Common myeloid progenitor, CD34-positive (primary cell): ENCODE results near the gene HSPA4. TPM values are rescaled to one million over a fixed set of nuclear protein-coding genes. Genes with fewer than 3 reads are reported as not detected.
A peak's percentile ranks its signal among the peaks of the same experiment; 100 is the strongest.
"Not testable (repeated sequence)": the region's sequence is repeated elsewhere in the genome, so short reads cannot be mapped to it uniquely, and the experiment has no call there.

ENCODE experiments used
- CTCF ChIA-PET: fragments of 350-600 bp; sonication (Branson Sonifier 250); formaldehyde crosslinking; loops from one replicate; lab custom pipeline; 2021; ENCODE audit warnings: antibody characterized with exemption; lab: Charles Lee
- POLR2A ChIA-PET: fragments of 350-600 bp; sonication (Branson Sonifier 250); formaldehyde crosslinking; loops from one replicate; lab custom pipeline; 2021; ENCODE audit warnings: antibody characterized with exemption; lab: Charles Lee
- DNase-seq, 3 donors: peaks; one replicate each; pipeline versions ENCODE4 v3.0.0 to v3.0.0-alpha.2; 2013
- H3K27ac ChIP-seq, 2 experiments: 1 replicate in 1 of 2; 2 replicates in 1 of 2; pipeline ENCODE4 v1.7.0; 2013; ENCODE audit warnings: inconsistent platforms in 2 of 2, low read length in 2 of 2, mild to moderate bottlenecking in 2 of 2, low read depth in 1 of 2, moderate library complexity in 1 of 2; ENCODE audit not compliant: severe bottlenecking in 2 of 2, insufficient read depth in 1 of 2, poor library complexity in 1 of 2
- H3K27me3 ChIP-seq, 5 experiments: replicated peaks in 2 of 5; 1 replicate in 3 of 5; 2 replicates in 2 of 5; pipeline versions ENCODE4 v1.6.1 to v1.7.0; 2013; ENCODE audit warnings: low read length in 4 of 5, mild to moderate bottlenecking in 2 of 5, moderate library complexity in 2 of 5, inconsistent platforms in 1 of 5; ENCODE audit not compliant: insufficient read depth in 5 of 5, control insufficient read depth in 4 of 5
- H3K36me3 ChIP-seq, 4 experiments: 1 replicate in 2 of 4; 2 replicates in 2 of 4; pipeline versions ENCODE4 v1.6.1 to v1.7.0; 2013; ENCODE audit warnings: low read length in 3 of 4, control low read depth in 1 of 4, mild to moderate bottlenecking in 1 of 4; ENCODE audit not compliant: control insufficient read depth in 4 of 4, insufficient read depth in 4 of 4
- H3K4me1 ChIP-seq, 4 experiments: 1 replicate in 3 of 4; 2 replicates in 1 of 4; pipeline versions ENCODE4 v1.6.1 to v1.7.1; 2013; ENCODE audit warnings: low read length in 3 of 4, mild to moderate bottlenecking in 3 of 4, control low read depth in 1 of 4, inconsistent platforms in 1 of 4, moderate library complexity in 1 of 4; ENCODE audit not compliant: control insufficient read depth in 4 of 4, insufficient read depth in 4 of 4; ENCODE audit errors: control extremely low read depth in 1 of 4
- H3K4me3 ChIP-seq, 7 experiments: 1 replicate in 4 of 7; 2 replicates in 3 of 7; pipeline versions ENCODE4 v1.5.1 to v1.7.0; 2013; ENCODE audit warnings: mild to moderate bottlenecking in 7 of 7, low read length in 6 of 7, moderate library complexity in 6 of 7, inconsistent platforms in 2 of 7, low read depth in 2 of 7, control low read depth in 1 of 7; ENCODE audit not compliant: insufficient read depth in 4 of 7, control insufficient read depth in 1 of 7; ENCODE audit errors: extremely low read depth in 1 of 7
- H3K9me3 ChIP-seq, 5 experiments: 1 replicate in 4 of 5; 2 replicates in 1 of 5; pipeline versions ENCODE4 v1.6.1 to v1.7.1; 2013; ENCODE audit warnings: low read length in 4 of 5, mild to moderate bottlenecking in 2 of 5, inconsistent platforms in 1 of 5, low read depth in 1 of 5, moderate library complexity in 1 of 5; ENCODE audit not compliant: control insufficient read depth in 4 of 5, insufficient read depth in 2 of 5; ENCODE audit errors: control extremely low read depth in 1 of 5
- WGBS: methylation state at CpG from one replicate; pipeline ENCODE4 v1.1.5; 2013; ENCODE audit not compliant: insufficient coverage; 5-methylcytosine and 5-hydroxymethylcytosine counted together
- polyA plus RNA-seq: library from polyadenylated mRNA; unstranded; fragments of 120-200 nt; gene quantifications from one replicate; pipeline ENCODE4 v1.2.1, GENCODE V29; 2013

HSPA4 gene
- 49.1 TPM for polyA plus RNA-seq

DNA sequence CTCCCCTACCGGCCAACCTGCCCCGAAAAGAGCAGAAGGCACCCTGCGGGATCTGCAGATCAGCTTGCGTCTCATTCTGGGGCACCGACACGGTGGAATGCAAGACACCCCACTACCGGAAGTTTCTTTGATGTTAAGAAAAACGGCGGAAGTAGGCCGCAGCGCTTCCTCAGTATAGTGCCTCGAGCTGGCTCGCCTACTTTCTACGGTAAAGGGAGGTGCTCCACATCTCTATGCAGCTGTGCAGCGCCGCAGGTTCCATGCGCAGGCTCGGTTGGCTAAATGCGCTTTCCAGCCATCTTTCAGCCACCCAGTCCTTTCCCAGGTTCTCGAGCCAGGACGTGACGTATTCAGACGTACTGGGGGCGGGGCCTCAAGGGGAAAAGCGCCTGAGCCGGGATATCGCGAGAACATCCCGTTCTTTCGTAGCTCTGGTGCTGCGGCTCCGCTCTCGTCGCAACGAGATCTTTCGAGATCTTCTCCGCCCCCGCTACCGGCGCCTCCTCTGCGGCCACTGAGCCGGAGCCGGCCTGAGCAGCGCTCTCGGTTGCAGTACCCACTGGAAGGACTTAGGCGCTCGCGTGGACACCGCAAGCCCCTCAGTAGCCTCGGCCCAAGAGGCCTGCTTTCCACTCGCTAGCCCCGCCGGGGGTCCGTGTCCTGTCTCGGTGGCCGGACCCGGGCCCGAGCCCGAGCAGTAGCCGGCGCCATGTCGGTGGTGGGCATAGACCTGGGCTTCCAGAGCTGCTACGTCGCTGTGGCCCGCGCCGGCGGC is at the start of gene HSPA4:
Gene HSPA4 (plus strand): TSS at position 472 of the 775 bp plus-strand sequence. CDS start 238 bp downstream, at position 710.
- 0% methylated on average over 61 of the region's 68 CpGs for WGBS
- peaks cover 10 to 31% (median 18%) of the 10 kb centered on the region in 4 experiments for H3K4me1 ChIP-seq
- peak within 1 kb of the TSS; percentile 87 to 100 (median 94) for H3K4me3 ChIP-seq
- H3K9me3 ChIP-seq, result no peaks in the 10 kb centered on the region
- no peaks in the 10 kb centered on the region for H3K36me3 ChIP-seq
- ChIA-PET CTCF (interaction anchor here (0.5 kb wide), 1 partner anchor 17 kb away, joined by 6 read pairs; no protein-coding TSS in a partner anchor), POLR2A (interaction anchor here (0.6 to 2.6 kb wide), 4 partner anchors 25 to 937 kb away, joined by 3 to 13 read pairs (median 4); partner anchors contain the start of gene AFF4)
- peak within 1 kb of the TSS; percentile 98 to 99 for H3K27ac ChIP-seq
- DNase-seq, result peak; percentile 99 to 100 (median 99)
- no peaks in the 10 kb centered on the region for H3K27me3 ChIP-seq

DNA sequence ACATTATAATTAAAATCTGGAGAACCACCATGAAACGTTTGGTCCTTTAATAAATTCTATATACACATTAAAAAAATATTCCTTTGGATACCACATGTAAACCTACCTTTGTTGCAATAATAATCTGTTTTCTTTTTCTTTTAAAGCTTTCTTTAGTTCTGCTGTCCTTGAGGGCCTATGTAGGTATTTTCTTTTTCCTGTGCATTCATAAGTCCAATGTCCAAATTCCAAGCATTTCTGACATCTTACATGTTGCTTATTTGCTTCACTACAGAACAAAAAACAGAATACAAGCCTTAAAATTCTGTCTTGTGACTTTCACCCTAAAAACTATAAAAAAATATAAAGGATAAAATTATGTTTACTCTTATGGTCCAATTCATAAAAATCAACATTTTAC is 45.2 kb upstream of the HSPA4 start:
- Histone ChIP-seq H3K9me3 (no peaks in the 10 kb centered on the region), H3K27me3 (no peaks in the 10 kb centered on the region), H3K4me1 (no peaks in the 10 kb centered on the region), H3K4me3 (no peak overlapping the region), H3K27ac (no peak overlapping the region), H3K36me3 (peaks cover 2 to 26% (median 17%) of the 10 kb centered on the region in 4 experiments)
- no CpG with 5 or more reads among the region's 1 CpG for WGBS
- no peak for DNase-seq
- POLR2A ChIA-PET, result no interaction called here
- CTCF ChIA-PET, result no interaction called here

DNA sequence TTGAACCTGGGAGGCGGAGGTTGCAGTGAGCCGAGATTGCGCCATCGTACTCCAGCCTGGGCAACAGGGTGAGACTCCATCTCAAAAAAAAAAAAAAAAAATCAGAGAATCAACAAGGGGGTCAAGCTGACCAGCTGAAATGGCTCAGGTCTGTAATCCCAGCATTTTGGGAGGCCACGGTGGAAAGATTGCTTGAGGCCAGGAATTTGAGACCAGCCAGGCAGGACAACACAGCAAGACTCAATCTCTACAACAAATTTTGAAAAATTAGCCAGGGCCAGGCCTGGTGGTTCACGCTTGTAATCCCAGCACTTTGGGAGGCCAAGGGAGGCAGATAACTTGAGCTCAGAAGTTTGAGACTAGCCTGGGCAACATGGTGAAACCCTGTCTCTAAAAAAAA is 43.4 kb upstream of the HSPA4 start:
- peaks cover 2 to 20% (median 11%) of the 10 kb centered on the region in 4 experiments for H3K36me3 ChIP-seq
- WGBS, result 94% methylated on average over 2 of the region's 6 CpGs
- POLR2A ChIA-PET, result not testable (repeated sequence)

DNA sequence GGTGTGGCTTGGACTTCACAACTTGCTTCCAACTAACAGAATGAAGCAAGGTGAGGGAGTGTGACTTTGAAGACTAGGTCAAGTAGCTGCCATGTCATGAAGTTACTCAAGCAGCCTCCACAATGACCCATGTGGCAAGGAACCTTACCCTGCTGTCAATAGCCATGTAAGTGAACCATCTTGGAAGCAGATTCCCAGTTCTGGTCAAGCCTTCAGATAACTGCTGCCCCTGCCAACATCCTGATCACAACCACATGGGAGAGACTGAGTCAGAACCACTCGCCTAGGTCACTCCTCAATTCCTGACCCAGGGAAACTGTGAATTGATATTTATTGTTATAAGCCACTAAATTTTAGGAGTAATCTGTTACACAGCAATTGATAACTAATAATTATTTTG is 36.3 kb upstream of the HSPA4 start:
- no peaks in the 10 kb centered on the region for H3K4me1 ChIP-seq
- H3K27me3 ChIP-seq, result no peaks in the 10 kb centered on the region
- H3K9me3 ChIP-seq, result no peaks in the 10 kb centered on the region
- DNase-seq, result no peak
- ChIA-PET POLR2A (no interaction called here), CTCF (no interaction called here)
- no peak overlapping the region for H3K27ac ChIP-seq
- H3K36me3 ChIP-seq, result peaks cover 10 to 21% (median 15%) of the 10 kb centered on the region in 4 experiments
- H3K4me3 ChIP-seq, result no peak overlapping the region
- no CpG with 5 or more reads among the region's 1 CpG for WGBS

More for the DNA sequence above, 43.4 kb upstream of the HSPA4 start:
- not testable (repeated sequence) for H3K4me3 ChIP-seq, H3K27ac ChIP-seq, DNase-seq, H3K4me1 ChIP-seq, H3K27me3 ChIP-seq, H3K9me3 ChIP-seq
- CTCF ChIA-PET, result interaction anchor here (0.6 kb wide), 1 partner anchor 141 kb away, joined by 4 read pairs; no protein-coding TSS in a partner anchor

DNA sequence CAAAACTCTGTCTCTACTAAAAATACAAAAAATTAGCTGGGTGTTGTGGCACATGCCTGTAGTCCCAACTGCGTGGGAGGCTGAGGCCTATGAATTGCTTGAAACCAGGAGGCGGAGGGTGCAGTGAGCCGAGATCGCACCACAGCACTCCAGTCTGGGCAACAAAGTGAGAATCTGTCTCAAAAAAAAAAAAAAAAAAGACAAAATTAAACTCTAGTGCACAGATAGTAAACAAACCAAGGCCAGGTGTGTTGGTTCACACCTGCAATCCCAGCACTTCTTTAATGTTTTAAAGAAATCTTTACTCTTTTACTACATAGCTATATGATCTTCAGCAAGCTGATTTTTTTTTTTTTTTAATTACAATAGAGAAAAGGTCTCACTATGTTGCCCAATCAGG is 33.8 kb upstream of the HSPA4 start:
- POLR2A ChIA-PET, result interaction anchor here (0.6 to 0.9 kb wide), 2 partner anchors 49 to 54 kb away, joined by 3 to 4 read pairs; no protein-coding TSS in a partner anchor

DNA sequence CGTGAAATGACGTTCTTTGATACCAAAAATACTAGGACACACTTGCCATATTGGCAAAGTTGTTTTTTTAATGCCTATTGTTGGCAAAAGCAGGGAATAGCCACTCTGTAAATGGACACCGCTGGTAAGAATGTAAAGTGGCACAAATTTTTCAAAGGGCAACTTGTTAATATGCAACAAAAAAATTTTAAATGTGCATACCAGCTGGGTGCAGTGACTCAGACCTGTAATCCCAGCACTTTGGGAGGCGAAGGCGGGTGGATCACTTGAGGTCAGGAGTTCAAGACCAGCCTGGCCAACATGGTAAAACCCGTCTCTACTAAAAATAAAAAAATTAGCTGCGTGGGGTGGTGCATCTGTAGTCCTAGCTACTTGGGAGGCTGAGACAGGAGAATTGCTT is 32.3 kb upstream of the HSPA4 start:
- POLR2A ChIA-PET, result not testable (repeated sequence)
- CTCF ChIA-PET, result interaction anchor here (1.7 kb wide), 1 partner anchor 25 kb away, joined by 3 read pairs; no protein-coding TSS in a partner anchor
- WGBS, result 98% methylated on average over 5 of the region's 7 CpGs

More for the DNA sequence above, 33.8 kb upstream of the HSPA4 start:
- whole genome bisulfite sequencing, result 97% methylated on average over 4 of the region's 4 CpGs
- CTCF ChIA-PET, result no interaction called here
- H3K27ac ChIP-seq, result no peak overlapping the region
- no peak for DNase-seq
- no peak overlapping the region for H3K4me3 ChIP-seq
- H3K4me1 ChIP-seq, result no peaks in the 10 kb centered on the region
- H3K36me3 ChIP-seq, result peaks cover 10 to 22% (median 19%) of the 10 kb centered on the region in 4 experiments
- no peaks in the 10 kb centered on the region for H3K27me3 ChIP-seq
- no peaks in the 10 kb centered on the region for H3K9me3 ChIP-seq

More for the DNA sequence above, 32.3 kb upstream of the HSPA4 start:
- H3K36me3 ChIP-seq, result peaks cover 9 to 22% (median 21%) of the 10 kb centered on the region in 4 experiments
- H3K9me3 ChIP-seq, H3K27ac ChIP-seq, H3K4me3 ChIP-seq, H3K27me3 ChIP-seq, H3K4me1 ChIP-seq, DNase-seq: not testable (repeated sequence)
